ENCODE measurements around the gene RBP4.
A peak's percentile ranks its signal among the peaks of the same experiment; 100 is the strongest.
"Not testable (repeated sequence)": the region's sequence is repeated elsewhere in the genome, so short reads cannot be mapped to it uniquely, and the experiment has no call there.

Gene RBP4

GRCh38 chr10:93565446-93565845 is 35.6 kb downstream of the RBP4 start:
- DNase-seq = no peak

GRCh38 chr10:93560541-93560940 is 40.5 kb downstream of the RBP4 start:
- DNase-seq = no peak

DNA sequence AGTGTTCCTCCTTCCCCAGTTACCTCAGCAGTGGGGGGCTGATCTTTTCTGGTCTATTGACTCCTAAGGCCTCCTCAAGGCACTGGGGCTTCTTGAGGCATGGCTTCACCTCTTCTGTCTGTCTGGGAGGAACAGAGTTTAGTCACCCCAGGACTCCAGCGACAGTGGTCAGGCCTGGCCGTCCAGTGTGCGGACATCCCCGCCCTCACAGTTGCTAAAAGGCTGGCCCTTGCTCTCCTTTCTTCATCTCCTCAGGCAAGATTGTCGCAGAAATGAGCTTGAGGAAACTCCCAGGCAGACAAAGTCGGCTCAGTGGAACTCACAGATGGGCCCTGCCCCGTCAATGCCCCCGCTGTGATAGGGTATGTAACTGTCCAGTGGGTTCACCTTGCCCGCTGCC is 41.5 kb downstream of the RBP4 start:
- DNase-seq = no peak

DNA sequence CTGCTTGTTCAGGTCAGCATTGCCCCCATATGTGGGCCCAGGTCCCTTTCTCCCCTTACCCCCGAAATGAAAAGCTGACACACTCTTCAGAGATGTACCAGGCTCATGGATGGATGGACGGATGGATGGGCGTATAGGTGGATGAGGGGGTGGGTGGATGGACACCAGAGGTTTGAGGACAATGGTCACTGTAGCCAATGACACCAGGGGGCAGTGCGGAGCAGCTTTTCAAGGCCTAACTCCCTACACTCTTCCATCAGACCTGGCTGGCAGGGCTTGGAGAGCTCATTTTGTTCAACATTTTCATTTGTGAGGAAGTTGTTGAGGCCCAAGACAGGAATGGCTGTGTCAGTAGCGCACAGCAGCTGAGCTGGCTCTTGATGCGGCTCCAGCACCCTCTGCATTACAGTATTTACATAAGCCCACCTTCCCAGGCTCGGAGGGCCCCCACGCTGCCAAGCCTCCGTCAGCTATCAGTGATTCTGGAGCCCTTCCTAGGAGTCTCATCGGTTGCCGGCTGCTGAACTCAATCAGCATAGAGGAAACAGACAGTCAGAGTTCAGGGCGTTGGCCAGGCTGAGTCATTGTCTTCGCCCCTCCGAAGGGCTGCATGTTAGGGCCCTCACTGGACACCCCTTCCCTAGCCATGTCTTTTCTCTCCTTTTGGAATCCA is 46.1 kb downstream of the RBP4 start:
- DNase-seq = no peak

GRCh38 chr10:93554316-93554663 is 46.7 kb downstream of the RBP4 start:
- DNase-seq = no peak

DNA sequence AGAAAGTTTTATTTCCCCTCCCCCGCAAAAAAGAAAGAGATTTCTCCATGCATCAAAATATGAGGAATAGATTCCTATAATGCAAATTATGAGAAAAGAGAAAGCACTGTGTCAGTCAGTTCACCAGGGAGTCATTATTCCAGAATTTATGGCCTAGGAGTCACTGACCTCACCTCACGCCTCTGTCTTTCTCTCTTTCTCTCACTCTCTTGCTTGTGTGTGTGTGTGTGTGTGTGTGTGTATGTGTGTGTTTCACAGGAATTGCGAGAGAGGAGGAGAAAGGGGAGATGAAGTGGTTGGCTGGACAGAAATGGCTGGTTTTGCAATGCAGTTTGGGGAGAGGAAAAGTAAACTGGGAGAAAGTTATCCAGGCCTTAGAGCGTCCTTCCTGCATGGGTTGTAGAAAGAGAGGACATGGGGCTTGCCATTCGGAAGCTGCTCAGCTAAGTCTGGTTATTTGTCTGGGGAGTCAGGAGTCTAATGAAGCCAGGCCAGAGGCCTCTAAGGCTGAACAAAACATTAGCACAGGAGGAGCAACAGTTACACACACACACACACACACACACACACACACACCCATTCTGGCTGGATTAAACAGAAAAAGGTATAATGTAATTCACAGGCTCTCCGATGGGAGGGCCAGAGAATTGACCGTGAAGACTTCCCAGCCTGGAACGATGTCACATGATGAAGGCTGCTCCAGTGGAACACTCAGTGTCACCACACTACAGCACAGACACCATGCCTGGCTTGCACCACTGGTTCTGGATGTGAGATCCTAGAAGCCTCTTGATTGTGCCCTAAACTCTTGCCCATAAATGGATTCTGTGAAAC is 47.3 kb downstream of the RBP4 start:
- DNase-seq = no peak

DNA sequence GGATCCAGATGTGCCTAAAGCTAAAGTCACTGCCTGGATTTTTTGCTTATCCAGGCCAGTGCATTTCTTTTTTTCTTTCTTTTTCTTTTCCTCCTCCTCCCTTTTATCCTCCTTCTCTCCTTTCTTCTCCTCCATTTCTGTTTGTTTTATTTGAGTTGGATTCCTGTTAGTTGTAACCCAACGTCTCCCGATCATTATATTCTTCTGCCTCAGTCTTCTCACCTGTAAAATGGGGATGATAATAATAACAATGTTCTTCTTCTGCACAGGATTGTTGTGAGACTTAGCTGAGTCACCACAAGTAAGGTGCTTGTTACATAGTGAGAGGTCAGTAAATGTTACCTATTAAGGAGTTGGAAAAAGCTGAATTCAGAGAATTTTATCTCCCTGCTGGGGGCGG is 48.3 kb downstream of the RBP4 start:
- DNase-seq = no peak

GRCh38 chr10:93550606-93551005 is 50.4 kb downstream of the RBP4 start:
- DNase-seq = no peak

DNA sequence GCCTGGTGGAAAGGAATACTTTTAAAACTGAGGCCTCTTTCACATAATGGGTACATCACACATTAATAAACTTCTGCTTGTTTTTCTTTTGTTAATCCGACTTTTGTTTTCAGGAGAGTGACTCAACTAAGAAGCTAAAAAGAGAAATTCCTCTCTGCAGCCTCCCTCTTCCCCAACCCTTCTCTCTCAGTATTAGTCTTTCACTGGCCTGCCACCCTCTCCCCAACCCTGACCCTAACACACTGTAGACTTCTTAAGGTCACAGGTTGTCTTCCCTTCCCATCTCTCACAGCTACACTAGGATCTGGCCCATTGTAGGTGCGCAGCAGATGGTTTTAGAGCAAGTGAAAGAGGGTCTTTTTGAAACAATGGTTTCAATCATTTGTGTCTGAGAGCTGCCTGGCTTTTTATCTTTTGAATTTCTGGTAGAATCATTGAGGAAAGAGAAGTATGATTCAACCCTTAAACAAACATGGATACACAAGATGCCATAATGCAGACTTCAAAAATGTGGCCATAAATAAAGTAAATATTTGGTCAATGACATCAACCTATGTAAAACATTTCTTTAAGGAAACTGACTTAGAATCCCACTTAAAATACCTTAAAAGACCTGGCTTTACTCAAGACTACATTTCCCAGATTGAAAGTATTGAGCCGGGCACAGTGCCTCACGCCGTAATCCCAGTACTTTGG is 52.5 kb downstream of the RBP4 start:
- DNase-seq = no peak

DNA sequence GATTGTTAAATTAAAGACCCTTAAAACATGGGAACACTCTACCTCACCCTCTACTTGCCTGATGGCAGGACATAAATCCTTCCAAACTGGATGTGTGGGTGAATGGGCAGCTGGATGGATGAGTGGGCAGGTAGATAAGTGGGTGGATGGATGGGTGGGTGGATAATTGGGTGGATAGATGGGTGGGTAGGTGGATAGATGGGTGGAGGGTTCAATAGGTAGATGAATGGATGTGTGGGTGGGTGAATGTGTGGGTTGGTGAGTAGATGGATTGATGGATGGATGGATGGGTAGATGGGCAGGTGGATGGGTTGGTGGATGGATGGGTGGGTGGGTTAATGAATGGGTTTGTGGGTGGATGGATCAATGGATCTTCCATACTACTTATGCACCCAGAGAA is 53.5 kb downstream of the RBP4 start:
- DNase-seq = no peak

DNA sequence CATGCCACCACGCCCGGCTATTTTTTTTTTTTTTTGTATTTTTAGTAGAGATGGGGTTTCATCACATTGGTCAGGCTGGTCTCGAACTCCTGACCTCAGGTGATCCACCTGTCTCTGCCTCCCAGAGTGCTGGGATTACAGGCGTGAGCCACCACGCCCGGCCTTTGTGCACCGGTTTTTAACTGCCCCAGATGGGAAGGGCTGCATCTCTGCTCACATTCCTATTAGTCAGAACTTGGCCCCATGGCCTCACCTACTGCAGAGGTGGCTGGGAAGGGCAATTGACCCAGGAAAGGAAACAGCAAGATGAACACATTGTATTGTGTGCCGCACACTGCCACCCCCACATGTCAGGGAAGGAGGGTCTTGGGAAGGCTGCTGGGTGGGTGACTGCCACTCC is 54.0 kb downstream of the RBP4 start:
- DNase-seq = not testable (repeated sequence)

GRCh38 chr10:93542358-93542791 is 58.7 kb downstream of the RBP4 start:
- peak; percentile 26 for DNase-seq
